ENCODE measurements around the gene C2orf92.

C2orf92 gene

GRCh38 chr2:97701186-97701585 lies 31.7 kb downstream of the C2orf92 start:
- H3K36me3 ChIP-seq (ENCODE audit: control insufficient read depth, insufficient read depth, low read length): no peaks in the 10 kb centered on the region
- DNase-seq (ENCODE audit: extremely low read depth, insufficient read length): no peak
- TF ChIP-seq, protein P1, sequence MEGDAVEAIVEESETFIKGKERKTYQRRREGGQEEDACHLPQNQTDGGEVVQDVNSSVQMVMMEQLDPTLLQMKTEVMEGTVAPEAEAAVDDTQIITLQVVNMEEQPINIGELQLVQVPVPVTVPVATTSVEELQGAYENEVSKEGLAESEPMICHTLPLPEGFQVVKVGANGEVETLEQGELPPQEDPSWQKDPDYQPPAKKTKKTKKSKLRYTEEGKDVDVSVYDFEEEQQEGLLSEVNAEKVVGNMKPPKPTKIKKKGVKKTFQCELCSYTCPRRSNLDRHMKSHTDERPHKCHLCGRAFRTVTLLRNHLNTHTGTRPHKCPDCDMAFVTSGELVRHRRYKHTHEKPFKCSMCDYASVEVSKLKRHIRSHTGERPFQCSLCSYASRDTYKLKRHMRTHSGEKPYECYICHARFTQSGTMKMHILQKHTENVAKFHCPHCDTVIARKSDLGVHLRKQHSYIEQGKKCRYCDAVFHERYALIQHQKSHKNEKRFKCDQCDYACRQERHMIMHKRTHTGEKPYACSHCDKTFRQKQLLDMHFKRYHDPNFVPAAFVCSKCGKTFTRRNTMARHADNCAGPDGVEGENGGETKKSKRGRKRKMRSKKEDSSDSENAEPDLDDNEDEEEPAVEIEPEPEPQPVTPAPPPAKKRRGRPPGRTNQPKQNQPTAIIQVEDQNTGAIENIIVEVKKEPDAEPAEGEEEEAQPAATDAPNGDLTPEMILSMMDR (IDR thresholded peaks at IDR 0.05; ENCODE audit: insufficient read depth, low read length, poor library complexity, severe bottlenecking): no peak
- no peak overlapping the region for H3K4me3 ChIP-seq (replicated peaks; ENCODE audit: low read depth, low read length)
- H3K27me3 ChIP-seq (replicated peaks; ENCODE audit: control insufficient read depth, insufficient read depth, low read length): no peaks in the 10 kb centered on the region

DNA sequence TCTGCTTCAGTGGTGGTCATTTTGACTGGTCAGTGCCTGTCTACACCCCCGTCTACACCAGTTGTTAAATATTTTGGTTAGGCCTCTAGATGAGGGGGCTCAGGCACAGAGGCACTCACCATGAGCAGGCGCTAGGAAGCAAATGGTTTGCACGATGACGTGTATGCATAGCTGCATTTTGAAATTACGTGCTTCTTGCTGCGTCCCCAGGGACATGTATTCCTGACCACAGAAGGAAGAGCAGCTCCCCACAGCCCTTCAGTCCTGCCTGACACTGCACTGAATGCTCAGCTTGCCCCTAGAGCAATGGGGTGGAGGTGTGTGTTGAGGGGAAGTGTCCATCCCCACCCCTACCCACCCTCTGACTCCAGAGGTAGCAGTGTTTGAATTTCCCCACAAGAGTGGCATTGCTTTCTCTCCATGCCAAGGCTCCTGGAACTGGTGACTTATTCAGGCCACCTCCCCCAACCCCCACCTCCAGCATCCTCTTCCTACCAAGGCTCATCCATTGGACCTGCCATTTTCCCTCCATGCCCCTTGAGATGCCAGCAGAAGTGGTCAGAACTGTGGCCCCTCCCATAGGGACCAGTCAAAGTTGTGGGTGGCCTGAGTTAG lies 32.4 kb downstream of the C2orf92 start:
- Histone ChIP-seq H3K4me3 (replicated peaks; ENCODE audit: low read depth, low read length) (no peak overlapping the region), H3K27me3 (replicated peaks; ENCODE audit: control insufficient read depth, insufficient read depth, low read length) (no peaks in the 10 kb centered on the region), H3K36me3 (ENCODE audit: control insufficient read depth, insufficient read depth, low read length) (no peaks in the 10 kb centered on the region)
- TF ChIP-seq, protein P1 (IDR thresholded peaks at IDR 0.05; ENCODE audit: insufficient read depth, low read length, poor library complexity, severe bottlenecking): no peak
- DNase-seq (ENCODE audit: extremely low read depth, insufficient read length): no peak

- no peak for DNase-seq (ENCODE audit: extremely low read depth, insufficient read length)
- Histone ChIP-seq H3K4me3 (replicated peaks; ENCODE audit: low read depth, low read length) (no peak overlapping the region), H3K27me3 (replicated peaks; ENCODE audit: control insufficient read depth, insufficient read depth, low read length) (no peaks in the 10 kb centered on the region), H3K36me3 (ENCODE audit: control insufficient read depth, insufficient read depth, low read length) (no peaks in the 10 kb centered on the region)
- TF ChIP-seq, protein P1 (IDR thresholded peaks at IDR 0.05; ENCODE audit: insufficient read depth, low read length, poor library complexity, severe bottlenecking): no peak
These were observed 33.4 kb downstream of the C2orf92 start for GRCh38 chr2:97702731-97703470.

- TF ChIP-seq, protein P1 (IDR thresholded peaks at IDR 0.05; ENCODE audit: insufficient read depth, low read length, poor library complexity, severe bottlenecking): no peak
- Histone ChIP-seq H3K27me3 (replicated peaks; ENCODE audit: control insufficient read depth, insufficient read depth, low read length) (no peaks in the 10 kb centered on the region), H3K36me3 (ENCODE audit: control insufficient read depth, insufficient read depth, low read length) (no peaks in the 10 kb centered on the region), H3K4me3 (replicated peaks; ENCODE audit: low read depth, low read length) (no peak overlapping the region)
- no peak for DNase-seq (ENCODE audit: extremely low read depth, insufficient read length)
These were observed 34.2 kb downstream of the C2orf92 start for GRCh38 chr2:97703741-97704140.

DNA sequence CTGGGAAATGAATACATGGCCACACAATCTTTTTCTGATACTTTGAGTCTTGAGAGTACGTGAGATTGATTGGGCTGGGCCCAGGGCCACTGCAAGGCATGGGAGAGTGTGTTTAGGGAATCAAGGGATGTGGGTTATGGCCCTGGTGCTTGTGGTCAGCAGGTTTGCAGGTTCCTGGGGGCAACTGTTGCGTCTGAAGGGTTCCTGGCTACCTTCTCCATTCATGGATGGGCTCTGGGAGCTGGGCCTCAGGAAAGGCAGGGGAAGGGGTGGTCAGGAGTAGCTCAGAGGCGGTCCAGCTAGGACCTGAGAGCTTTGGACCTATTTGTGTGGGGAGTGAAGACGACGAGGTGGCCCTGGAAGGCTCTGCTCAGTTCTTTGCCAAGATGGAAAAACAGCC lies 35.5 kb downstream of the C2orf92 start:
- H3K4me3 ChIP-seq (replicated peaks; ENCODE audit: low read depth, low read length): no peak overlapping the region
- H3K27me3 ChIP-seq (replicated peaks; ENCODE audit: control insufficient read depth, insufficient read depth, low read length): no peaks in the 10 kb centered on the region
- H3K36me3 ChIP-seq (ENCODE audit: control insufficient read depth, insufficient read depth, low read length): no peaks in the 10 kb centered on the region
- TF ChIP-seq, protein P1 (IDR thresholded peaks at IDR 0.05; ENCODE audit: insufficient read depth, low read length, poor library complexity, severe bottlenecking): no peak
- no peak for DNase-seq (ENCODE audit: extremely low read depth, insufficient read length)
